OCI-M1 (cell line): ENCODE results near the gene ANKRD28.

Source experiments
- DNase-seq: peaks from one replicate; lab custom pipeline; 2025; lab: John Stamatoyannopoulos, UW

Gene ANKRD28

DNA sequence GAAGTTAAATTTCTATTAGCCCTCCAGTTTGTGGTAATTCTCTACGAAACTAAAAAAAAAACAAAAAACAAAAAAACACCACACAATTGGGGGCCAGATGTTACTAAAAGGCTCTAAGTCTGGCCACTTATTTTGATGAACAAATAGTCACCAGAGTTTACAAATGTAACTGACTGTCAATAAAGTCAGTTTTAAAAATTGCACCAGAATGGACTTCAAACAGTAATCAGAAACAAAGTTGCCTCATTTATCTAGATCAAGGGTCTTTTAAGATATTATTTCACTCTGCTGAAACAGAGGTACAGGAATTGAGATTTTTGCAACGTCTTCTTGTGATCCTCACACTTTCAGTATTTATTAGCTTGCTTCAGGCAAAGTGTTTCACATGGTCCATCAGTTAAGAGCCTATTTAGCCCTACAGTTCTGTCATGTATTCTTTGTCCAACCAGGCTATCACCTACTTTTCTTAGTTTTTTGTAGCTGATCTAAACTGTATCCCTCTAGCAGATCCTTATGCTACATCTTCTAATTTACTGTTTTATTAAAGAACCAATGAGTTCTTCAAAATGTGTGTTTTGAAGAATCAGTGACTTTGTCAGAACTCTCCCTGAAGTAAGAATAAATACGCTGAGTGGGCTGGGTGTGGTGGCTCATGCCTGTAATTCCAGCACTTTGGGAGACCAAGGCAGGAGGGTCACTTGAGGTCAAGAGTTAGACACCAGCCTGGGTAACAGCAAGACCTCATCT is 74.7 kb downstream of the ANKRD28 start:
- DNase-seq, result no peak

DNA sequence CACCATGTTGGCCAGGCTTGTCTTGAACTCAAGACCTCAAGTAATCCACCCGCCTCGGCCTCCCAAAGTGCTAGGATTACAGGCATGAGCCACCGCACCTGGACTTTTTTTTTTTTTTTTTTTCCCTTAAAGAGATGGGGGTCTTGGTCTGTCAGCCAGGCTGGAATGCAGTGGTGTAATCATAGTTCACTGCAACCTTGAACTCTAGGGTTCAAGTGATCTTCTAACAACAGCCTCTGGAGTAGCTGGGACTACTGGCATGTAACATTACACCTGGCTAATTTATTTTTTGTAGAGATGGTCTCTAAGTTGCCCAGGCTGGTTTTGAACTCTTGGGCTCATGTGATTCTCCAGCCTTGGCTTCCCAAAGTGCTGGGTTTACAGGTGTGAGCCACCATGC is 81.6 kb downstream of the ANKRD28 start:
- no peak for DNase-seq

DNA sequence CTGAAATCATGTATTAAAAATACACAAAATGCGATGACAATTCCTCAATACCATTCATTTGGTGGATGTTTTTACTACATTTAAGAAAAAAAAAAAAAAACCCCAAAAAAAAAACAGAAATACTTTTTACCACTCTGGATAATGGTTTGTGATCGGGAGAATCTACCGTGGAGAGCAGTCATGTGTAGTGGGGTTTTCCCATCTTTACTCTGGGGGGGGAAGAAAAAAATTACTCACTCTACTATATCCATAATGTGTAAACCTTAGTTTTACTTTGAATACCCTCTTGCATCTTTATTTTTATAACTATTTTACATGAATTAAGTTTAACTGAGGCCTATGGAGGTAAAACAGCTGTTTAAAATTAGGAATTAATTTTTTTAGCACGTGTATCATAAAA is 83.3 kb downstream of the ANKRD28 start:
- no peak for DNase-seq

DNA sequence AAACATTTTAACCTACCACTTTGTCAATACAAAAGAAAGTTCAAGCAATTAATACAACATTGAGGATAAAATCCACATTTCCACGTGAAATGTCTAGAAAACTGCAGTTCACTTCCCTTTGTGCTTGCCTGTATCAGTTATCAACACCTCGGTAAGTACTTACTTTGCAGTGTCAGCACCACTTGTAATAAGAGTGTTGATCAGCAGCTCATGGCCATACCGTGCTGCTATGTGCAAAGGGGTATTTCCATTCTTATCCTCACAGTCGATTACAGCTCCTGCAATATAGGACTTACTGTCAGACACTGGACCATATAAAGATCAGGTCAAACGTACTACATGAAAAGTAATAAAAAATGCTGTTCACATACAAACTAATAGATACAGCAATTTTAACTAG is 84.4 kb downstream of the ANKRD28 start:
- DNase-seq, result no peak

DNA sequence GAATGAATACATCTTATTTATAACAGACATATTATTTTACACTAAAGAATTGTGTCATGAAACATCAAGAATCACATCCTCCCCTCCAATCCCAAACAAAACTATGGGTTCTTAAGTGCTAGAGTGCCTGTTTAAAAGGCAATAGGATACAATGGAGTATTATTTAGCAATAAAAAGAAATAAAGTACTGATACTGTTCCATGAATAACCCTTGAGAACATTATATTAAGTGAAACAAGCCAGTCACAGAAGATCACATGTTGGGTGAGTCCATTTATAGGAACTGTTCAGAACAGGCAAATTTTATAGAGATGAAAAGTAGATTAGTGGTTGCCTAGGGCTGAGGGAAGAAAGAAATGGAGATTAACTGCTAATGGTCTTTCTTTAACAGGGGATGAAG is 86.5 kb downstream of the ANKRD28 start:
- DNase-seq, result no peak

DNA sequence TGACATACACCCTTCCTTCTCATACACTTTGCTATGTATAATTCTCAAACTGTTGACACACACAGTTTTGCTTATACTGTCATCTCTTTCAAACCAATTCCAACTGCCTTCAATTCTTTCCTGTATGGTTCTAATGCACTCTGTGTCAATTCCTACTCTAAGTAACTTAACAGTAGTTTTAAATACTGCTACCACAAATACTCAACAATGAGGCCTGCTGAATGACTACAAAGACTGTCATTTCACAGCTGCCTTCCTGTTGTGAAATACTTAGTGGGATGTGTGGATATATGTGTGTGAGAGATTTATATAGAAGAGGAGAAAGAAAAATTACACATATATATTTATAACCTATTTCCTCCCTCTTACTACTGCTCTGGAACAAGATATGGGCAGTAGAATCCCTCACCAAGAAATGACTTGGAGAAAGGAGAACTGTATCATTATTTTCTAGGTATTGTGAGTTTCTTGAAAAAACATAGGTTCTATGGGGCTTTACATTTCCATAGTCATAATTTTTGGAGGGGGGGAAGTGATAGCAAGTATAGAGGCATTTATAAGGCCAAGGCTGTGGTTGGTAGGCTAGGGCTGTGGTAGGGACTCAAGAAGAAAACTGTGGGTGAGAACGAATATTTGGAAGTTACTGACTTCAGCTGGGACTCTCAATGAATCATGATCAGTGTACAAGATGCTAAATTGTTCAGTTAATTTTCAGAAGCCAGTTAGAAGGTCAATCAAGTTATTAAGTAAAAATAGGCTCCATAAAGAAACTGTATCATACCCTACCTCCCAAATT is 88.7 kb downstream of the ANKRD28 start:
- DNase-seq, result no peak

DNA sequence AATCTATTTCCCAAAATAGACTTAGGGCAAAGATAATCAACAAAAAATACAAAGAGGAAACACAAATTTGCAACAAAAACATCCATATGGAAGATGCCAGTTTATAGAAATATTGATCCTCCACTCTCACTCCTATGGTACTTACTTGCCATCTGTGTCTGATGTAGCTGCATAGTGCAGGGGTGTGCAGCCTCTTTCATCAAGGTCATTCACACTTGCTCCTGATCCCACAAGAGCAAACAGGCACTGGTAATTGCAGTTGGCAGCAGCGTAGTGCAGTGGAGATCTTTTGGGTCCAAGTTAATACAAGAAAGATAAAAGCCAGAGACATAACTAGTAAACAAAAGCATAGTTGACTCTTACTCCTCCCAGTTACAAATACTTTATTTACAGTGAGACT is 90.0 kb downstream of the ANKRD28 start:
- no peak for DNase-seq

DNA sequence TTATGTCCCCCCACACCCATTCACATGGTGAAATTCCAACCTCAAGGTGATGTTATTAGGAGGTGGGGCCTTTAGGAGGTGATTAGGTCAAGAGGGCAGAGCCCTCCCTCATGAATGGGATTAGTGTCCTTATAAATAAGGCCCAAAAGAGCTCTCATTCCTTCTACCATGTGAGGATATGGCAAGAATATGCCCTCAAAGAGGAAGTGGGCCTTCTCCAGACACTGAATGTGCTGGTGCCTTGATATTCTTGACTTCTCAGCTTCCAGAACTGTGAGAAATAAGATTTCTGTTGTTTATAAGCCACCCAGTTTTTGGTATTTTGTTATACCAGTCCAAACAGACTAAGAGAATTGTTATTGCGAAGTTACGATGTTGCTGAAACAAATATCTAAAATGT is 94.4 kb downstream of the ANKRD28 start:
- DNase-seq, result no peak

DNA sequence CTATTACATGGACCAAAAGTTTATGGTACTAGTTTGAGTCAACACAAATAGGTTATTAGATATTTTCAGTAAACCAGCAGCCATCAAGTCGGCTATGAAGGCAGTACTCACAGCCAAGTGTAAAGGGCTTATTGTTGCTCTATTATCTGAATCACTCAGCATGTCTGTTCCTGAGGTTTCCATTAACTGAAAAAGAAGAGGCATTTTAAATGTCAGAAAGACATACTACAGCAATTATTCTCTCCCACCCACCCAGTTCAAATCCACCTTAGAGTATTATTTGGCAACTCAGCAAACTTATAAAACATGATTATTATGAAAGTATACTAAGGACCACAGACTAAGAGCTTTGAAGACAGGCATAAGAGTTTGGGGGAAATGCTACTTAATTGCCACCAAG is 103.2 kb downstream of the ANKRD28 start:
- DNase-seq, result no peak

DNA sequence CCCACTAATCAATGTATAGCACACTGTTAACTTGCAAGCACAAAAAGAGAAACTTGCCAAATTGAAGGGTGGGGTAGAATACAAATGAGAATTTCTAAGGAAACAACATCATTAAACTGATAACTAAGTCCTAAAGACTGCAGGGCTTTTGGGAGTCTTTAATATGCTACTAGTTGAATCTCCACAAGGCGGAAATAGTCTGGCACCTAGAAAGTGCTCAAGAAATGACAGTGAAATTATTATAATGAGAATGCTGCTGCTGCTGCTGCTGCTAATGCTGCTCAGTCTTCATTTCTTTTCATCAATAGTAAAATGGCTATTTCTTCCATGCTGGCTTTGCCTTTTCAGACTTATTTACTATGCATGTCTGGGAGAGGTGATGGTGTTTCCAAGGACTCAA is 104.4 kb downstream of the ANKRD28 start:
- no peak for DNase-seq

DNA sequence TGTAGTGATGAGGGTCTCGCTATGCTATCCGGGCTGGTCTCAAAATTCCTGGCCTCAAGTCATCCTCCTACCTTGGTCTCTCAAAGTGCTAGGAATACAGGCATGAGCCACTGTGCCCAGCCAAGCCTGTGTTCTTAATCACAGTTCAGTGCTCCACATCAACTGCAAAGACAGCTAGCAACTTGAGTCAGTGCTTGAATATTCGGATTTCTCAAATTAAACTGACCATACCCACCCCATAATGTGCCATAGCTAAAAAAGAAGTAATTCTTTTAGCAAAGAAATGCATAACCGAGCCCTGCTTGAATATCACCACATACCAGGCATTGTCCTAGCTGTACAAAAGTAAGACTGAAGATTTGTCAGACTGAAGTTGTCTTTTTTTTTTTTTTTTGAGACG is 107.0 kb downstream of the ANKRD28 start:
- DNase-seq, result no peak

DNA sequence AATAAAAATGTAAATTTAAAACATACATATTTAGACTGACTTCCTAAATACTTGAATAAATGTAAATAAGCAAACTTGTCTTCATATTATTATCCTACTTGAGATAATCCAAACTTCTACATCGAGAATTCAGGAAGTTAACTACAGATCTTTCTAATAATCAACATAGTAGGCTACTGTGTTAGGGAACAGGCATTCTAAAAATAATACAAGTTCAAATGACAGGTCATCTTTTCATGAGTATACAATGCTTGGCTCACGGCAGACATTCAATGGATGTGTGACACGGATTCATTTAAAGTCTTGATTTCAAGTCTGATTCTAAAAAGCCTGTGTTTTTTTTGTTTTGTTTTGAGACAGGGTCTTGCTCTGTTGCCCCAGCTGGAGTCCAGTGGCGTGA is 107.5 kb downstream of the ANKRD28 start:
- DNase-seq, result no peak

DNA sequence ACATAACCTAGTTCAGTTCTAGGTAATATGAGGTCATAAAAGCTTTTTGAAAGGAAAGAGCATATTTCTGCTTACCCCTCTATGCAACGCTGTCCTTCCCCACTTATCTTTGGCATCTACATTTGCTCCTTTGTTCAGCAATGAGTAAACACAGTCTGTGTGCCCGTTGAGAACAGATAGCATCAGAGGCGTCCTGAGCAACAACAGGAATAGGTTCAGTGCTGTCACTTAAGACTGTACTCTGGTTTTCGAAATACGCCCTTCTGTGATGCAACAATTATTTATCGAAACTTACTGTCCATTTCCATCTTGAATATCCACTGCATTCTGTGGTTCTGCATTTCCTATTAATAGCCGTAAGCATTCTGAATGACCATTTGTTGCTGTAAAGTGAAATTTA is 111.9 kb downstream of the ANKRD28 start:
- DNase-seq, result no peak

DNA sequence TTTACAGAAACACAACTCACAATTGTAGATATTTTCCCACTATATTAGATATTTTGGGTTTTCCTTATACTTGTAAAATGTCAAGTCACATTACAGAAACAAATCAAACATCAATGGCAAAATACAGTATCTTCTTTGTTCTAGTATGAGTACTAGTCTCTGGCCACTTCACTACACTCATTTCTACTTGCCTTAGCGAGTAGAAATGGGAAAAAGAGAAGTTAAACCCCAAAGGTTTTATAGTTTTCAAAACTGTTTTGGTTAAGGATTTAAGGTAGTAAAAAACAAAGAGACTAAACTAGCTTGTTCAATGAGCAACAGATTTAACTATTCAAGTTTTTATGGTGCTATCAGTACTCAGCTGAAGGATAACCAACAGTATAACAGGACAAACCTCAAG is 114.5 kb downstream of the ANKRD28 start:
- DNase-seq, result peak; percentile 34

DNA sequence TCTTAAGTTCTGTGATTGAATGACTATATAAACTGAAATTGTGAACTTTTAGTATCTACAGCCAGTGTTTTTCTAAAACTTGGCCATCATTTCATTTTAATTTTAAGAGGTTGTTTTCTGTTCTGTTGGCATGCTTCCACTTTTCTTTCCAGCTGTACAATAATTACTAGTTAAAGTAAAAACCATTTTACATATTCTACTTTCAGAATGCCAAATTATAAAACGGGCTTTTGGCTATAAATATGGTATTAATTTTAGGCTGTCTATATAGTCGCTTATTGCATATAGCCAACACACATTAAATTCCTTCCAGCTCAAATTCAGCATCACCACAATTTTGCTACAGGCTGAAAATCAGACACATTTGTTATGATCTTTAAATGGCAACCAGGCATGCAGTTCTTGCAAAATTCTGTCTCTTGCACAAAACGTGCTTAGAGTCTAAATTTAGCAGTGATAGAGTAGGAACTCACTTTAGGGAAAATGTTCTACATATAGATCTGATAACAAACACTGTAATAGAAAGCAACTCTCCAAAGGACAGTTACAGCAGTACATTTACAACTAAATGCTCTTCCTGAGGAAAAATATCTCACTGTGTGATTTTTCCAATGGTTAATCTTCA is 115.1 kb downstream of the ANKRD28 start:
- peak; percentile 61 for DNase-seq

DNA sequence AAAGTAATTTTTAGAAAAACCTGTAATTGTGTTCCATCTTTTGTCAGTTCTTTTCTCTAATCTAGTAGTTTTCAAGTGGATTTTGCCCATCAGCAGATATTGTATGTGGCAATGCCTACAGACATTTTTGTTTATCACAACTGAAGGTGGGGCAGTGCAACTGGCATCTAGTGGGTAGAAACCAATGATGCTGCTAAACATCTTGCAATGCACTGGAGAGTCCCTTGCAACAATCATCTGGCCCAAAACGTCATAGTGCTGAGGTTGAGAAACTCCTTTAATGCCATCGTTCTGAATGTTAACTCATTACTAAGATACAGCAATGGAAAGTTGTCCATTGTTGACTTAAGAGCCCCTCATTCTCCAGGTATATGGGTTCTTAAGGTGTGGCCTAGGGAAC is 116.1 kb downstream of the ANKRD28 start:
- no peak for DNase-seq

DNA sequence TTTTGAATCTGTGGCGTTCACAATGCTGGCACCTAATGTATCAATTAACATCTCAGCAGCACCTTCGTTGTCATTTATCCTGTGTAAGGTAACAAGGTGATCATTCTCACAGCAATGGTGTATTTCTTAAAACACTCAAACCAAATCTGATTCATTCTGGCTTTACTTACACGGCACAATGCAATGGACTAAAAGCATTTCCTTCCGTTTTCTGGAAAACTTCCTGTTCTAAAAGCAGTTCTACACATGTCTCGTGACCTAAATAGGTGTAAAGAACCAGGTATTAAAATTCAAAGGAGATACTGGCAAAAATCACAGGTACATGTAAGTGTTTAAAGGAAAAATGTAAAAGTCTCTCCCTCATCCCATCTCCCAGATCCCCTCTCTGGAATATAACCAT is 118.5 kb downstream of the ANKRD28 start:
- DNase-seq, result no peak

DNA sequence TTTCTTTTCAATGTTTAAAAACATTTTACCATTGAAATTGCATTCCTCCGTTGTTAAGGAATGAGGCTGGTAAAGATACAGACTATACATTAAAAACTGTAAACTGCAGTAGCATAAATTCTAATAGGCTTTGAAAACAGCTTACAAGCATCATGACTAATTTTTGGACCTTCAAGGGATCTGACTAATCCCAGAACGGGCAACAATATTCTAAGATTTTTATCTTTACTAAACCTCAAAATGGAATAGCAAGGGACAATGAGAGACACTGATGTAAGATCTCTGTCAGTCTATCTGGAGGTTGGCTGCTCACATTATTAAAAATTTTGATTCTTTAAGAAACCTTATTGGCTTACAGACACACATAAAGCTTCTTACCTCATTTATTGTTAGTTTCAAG is 121.5 kb downstream of the ANKRD28 start:
- no peak for DNase-seq

DNA sequence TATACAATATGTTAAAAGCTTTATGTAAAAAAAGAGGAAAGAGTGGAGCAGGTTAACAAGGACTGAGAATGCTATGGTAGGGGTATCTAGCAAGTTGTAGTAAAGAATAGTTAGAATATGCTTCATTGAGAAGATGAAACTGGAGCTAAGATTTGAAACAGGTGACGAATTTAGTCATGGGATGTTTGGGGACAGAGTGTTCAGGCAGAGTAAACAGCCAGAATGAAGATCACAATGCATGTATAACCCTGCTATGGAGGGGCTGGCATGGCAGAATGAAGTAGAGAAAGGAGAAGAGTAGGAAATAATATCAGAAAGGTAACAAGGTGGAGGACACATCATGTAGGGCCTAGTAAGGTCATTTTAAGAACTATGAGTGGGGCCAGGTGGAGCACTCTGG is 124.2 kb downstream of the ANKRD28 start:
- DNase-seq, result no peak

DNA sequence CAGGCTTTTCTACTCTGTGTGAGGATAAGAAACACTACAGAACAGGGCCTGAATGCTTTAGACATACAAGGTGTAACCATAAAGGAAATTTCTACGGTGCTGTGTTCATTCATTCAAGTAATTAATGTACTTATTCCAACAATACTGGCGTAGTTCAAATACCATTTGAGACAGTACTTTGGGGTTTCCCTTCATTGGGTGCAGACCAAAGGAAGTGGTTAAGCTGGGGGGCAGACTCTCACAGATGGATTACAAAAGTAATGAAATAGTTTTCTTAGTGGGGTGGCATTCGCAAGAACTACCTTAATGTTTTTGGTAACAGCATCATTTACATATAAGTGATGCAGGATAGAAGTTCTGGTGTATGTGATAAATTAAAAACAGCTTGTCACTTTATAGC is 130.3 kb downstream of the ANKRD28 start:
- no peak for DNase-seq

DNA sequence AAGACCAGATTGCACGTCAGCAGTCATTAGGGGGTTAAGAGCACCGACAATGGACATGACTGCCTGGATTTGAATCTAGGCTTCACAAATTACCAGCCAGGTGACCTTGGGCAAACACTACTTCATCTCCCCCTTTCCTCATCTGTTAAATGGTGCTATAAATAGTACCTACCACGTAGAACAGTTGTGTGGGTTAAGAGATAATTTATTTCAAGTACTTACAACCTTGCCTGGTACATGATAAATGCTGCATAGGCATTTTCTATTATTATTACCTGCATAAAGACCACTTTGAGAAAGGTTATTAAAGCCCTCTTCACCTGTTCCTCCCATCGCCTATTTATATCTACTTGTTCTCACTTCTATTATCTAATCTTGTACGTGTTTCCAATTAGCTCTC is 131.5 kb downstream of the ANKRD28 start:
- DNase-seq, result no peak

DNA sequence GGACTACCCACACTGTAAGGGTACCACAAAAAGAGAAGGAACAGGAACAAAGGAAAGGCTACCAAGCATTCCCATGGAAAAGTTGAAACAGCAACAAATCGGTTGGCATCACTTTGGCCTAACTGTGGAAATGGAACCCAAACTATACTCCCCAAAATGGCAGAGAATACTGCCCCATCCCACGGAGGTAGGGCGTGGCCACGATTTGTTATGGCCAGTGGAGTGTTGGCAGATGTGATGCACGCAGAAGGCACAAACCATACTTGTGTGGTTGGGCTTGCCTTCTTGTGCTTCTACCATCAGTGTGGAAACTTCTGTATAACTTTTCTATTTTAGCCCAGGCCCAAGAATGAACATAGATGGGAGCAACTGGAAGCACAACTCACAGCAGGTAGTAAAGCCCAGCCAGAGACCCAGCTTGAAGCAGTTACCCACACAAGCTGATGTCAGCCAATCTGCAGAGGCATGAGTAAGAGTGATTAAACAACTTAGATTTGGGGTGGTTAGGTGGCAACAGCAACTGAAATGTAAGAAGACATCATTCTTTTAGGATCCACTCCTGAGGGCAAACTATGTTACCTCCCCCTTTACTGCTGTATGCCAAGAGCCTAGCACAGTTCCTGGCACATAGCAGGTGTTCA is 132.1 kb downstream of the ANKRD28 start:
- DNase-seq, result no peak

DNA sequence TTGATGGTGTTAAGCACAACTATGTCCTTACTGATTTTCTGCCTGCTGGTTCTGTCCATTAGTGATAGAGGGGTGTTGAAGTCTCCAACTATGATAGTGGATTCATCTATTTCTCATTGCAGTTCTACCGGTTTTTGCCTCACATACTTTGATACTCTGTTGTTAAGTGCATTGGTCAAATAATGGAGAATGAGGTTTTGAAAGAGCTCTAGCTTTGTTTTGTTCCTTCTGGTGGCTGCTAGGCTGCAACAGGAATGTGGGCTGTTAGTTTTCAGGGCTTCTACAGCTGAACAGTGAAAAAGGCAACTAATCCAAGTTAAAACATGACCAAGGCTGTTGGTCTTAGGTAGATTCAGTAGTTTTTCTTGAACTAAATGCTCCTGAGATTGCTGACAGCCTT is 133.6 kb downstream of the ANKRD28 start:
- no peak for DNase-seq
